ENCODE measurements around the gene CD300C.
"Not testable (repeated sequence)": the region's sequence is repeated elsewhere in the genome, so short reads cannot be mapped to it uniquely, and the experiment has no call there.

Gene CD300C

DNA sequence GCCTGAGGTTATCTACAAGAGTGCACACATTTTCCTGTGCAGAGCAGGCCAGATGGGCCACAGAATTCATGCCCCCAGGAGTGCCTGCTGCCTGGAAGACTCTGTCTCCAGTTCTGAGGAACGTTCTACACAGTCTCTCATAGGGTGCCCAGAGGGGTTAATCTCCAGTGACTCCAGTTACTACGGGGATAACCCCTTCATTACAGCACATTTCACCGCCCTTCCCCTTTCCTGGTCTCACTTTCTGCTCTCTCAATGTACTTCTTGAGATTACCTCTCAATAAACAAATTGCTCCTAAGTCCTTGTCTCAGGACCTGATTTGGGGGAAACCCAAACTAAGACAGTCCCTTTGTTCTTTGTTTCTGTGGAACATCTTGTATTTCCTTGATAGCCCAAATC lies 15.7 kb upstream of the CD300C start:
- no peak for DNase-seq

- no peak for DNase-seq
These were observed 13.1 kb upstream of the CD300C start for GRCh38 chr17:74558882-74559519.

DNA sequence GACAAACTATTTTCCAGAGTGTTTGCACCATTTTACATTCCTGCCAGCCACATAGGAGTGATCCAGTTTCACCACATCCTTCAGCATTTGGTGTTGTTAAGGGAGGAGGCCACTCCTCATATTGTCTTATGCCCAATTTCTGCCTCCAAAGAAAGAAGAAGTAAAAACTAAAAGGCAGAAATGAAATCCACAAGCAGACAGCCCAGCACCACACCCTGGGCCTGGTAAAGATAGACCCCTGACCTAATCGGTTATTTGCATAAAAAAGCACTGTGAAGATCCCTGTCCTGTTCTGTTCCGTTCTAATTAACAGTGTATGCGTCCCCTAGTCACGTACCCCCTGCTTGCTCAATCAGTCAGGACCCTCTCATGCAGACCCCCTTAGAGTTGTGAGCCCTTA lies 12.5 kb upstream of the CD300C start:
- DNase-seq, result not testable (repeated sequence)

DNA sequence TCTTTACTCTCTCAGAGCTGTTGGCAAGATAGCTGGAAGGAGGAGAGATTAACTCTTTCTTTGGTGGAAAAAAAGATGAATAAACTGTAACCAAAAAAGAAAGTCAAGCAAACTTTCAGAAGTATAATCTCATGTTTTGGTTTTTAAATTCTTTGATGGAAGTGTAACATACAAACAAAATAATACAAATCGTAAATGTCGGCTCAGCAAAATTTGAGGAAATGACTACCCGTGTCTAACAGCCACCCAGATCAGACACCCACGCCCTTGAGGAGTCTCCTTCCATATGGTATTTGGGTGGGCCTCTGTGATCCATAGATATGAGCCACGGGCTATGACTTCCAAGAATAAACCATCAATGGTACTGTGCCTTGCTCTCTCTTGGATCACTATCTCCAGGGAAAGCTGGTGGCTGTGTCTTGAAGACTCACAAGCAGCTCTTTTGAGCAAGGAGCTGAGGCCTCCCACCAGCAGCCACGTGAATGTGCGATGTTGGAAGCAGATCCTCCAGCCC lies 9.6 kb upstream of the CD300C start:
- DNase-seq, result no peak

DNA sequence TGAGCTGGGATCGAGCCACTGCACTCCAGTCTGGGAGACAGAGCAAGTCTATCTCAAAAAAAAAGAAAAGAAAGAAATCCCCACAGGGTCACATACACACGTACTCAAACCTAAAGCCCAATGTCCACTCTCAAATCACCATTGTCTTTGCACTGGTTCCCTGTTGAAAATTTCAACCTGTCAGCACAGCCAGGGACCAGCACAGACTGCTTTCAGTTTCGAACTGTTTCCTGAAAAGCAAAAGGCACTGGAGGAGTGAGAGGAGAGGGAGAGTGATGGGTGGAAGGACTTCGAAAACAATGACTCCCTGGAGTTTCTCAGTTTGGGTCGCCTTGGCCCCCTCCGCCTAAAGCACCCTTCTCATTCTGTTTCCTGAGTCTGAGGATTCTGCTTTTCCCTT lies 9.0 kb upstream of the CD300C start:
- DNase-seq, result no peak

GRCh38 chr17:74552037-74552436 lies 6.1 kb upstream of the CD300C start:
- no peak for DNase-seq

GRCh38 chr17:74550602-74551001 lies 4.7 kb upstream of the CD300C start:
- DNase-seq, result no peak

DNA sequence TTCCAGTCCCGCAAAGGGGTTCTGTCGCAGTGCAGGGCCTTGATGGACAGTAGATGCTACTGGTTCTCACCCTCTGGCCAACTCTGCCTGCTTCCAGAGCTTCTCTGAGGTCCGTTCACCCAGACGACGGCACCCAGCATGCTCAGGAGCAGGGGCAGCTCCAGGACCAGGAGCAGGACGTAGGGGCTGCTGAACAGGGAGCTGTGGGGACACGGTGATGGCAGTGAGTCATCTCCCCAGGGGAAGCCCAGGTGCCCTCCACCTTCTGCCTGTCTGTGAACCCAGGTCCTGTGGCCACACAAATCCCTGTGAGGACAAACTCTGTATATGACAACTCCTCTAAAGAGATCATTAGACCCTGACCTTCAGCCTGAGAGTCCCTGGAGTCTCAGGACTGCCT lies 3.4 kb upstream of the CD300C start:
- DNase-seq, result no peak

- no peak for DNase-seq
These were observed 1.8 kb upstream of the CD300C start for GRCh38 chr17:74547736-74548135.

DNA sequence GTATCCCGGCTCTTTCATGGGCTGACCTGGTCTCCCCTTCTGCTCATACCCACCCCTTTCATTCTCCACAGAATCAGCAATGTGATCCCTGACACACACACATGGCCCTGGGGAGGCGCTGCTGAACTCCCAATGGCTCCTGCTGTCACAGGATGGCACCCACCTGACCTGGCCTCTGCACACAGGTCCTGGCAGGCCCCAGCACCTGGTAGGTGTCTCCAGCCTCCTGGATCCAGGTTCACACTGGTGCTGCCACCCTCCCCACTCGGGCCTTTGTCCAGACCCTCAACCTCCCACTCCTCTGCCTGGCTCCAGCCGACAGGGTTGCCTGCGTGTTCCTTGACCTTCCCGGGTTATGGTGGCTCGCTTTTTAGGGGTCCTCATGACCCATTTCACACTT lies 1.3 kb upstream of the CD300C start:
- no peak for DNase-seq

GRCh38 chr17:74546586-74546985 lies 671 bp upstream of the CD300C start:
- DNase-seq, result no peak

- no peak for DNase-seq
These were observed 698 bp downstream of the CD300C start for GRCh38 chr17:74544991-74545842.

GRCh38 chr17:74543891-74544760 lies 1.8 kb downstream of the CD300C start:
- no peak for DNase-seq

DNA sequence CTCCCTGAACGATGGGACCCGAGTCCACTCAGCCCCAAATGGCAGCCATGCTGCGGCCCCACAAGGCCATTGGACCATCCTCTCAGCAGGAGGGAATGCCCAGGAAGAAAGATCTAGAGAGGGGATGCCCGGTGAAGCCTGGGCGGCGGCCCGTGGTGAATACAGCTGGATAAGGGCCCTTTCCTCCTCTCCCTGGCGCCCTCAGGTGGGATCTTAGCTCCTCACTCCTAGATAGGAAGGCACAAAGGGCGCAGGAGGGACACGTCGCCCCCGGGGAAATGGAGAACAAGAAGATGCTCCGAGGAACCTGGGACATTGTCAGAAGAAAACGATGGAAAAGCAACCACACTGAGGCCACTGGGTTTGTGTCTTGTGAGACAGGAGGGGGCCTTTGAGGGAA lies 2.5 kb downstream of the CD300C start:
- DNase-seq, result no peak

GRCh38 chr17:74542727-74543383 lies 3.1 kb downstream of the CD300C start:
- no peak for DNase-seq

DNA sequence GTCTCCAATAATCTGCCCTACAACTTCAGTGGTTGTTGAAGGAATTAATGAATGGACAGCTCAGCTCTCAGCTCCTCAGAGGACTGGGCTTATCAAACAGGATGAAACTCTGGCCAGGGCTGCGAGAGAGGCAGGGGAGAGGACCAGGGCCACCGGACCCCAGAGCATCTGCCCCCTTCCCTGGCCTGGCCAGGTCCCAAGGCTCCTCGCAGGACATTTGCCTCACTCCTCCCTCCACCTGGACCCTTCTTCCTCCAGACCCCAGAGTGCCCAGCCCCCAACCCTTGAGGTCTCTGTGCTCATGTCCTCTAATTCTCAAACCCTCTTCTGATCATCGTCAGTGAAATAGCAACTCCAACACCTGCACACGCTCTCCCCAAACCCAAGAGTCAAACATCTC lies 3.7 kb downstream of the CD300C start:
- no peak for DNase-seq

DNA sequence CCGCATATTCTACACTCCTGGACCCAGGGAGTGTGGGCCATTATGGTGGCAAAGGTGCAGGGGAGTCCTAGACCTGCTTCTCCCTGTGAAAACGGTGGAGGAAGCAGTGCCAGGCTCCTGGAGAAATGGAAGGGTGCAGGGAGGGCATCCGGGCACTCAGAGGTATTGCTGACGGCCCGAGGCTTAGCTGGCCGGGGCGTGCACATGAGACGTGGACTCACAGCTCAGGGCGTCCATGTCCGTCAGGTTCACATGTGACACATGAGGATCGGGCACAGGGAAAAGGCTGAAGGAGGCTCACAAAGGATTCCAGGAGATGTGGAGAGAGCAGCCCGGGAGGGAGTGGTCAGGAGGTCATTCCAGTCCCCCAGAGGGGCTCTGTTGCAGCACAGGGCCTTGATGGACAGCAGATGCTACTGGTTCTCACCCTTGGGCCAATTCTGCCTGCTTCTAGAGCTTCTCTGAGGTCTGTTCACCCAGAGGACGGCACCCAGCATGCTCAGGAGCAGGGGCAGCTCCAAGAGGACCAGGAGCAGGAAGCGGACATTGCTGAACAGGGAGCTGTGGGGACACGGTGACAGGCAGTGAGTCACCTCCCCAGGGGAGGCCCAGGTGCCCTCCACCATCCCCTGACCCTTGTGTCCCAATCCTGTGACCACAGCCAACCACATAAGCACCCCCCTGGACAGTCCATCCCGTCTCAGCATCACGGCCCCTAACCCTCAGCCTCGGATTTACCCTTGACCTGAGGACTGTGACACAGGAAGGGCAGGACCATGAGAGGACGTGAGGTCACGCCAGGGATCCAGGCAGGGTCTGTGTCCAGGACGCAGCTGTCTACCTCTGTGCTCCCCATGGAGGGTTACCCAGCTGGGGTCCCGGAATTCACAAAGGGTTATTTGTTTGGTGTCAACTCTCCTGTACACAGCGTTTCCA lies 4.5 kb downstream of the CD300C start:
- DNase-seq, result no peak

DNA sequence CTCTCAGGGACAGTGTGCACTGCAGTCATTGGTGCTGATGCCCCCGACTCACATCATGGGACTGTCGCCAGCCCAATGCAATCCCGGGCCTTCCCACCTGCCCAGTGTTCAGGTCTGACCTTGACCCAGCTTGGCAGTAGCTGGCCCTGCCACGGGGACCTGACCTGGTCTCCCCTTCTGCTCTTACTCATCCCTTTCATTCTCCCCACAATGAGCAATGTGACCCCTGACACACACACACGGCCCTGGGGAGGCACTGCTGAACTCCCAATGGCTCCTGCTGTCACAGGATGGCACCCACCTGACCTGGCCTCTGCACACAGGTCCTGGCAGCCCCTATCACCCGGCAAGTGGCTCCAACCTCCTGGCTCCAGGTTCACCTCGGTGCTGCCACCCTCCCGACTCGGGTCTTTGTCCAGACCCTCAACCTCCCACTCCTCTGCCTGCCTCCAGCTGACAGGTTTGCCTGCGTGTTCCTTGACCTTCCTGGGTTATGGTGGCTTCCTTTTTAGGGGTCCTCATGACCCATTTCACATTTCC lies 6.6 kb downstream of the CD300C start:
- no peak for DNase-seq

GRCh38 chr17:74536890-74537289 lies 9.0 kb downstream of the CD300C start:
- no peak for DNase-seq

- no peak for DNase-seq
These were observed 13.8 kb downstream of the CD300C start for GRCh38 chr17:74532115-74532514.

DNA sequence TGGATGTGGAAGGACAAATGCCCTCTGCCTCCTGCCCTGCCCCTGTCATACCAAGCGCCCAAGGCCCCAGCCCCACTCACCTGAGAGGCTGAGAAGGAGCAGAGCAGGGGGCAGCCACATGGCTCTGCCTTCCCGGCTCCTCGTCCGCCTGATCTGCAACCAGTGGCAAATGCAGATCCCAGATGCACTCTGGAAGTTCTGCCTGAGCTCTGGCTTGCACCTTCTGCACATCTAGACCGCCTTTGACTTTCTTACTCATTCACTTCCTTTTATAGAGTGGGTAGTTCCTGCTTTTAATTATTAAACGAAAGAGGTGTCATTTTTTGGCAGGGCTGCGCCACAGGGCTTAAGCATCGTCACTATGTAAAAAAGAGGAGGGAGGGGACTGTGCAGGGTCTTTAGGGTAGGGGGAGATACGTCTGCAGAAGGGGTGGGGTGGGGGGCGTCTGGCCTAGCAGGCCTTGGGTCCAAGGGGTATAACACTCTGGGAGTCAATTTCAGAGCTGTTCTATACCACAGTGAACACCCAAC lies 14.6 kb downstream of the CD300C start, which contains the start of gene CD300LB:
Gene CD300LB, minus strand, starts transcription at position 245 of the 531 bp plus-strand sequence. Its CDS starts 125 bp downstream, at position 120.
- no peak for DNase-seq
